ENCODE results near the gene IL17B. TPM values are rescaled to one million over a fixed set of nuclear protein-coding genes. Genes with fewer than 3 reads are reported as not detected.

IL17B gene
- total RNA-seq, 2 experiments from 2014 or later, result not detected

DNA sequence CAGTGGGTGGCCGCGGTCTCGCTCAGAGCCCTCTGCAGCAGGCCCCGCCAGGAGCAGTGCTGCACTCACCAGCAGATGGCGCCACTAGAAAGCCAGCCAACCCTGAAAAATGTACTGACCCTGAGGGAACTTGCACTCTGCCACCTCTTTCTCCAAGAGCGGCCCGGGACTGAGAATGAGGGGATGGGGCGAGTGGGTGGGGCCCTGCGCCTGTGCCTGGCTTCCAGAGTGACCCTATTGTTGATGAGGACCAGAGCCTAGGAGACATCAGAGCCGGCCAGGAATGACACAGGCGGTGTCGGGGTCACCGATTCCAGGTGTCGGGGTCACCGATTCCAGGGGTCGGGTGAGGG lies 2.9 kb upstream of the IL17B start:
- ChIA-PET POLR2A (no interaction called here), CTCF (interaction anchor here (0.6 to 2.8 kb wide), 20 partner anchors 10 to 189 kb away, joined by 3 to 13 read pairs (median 3); partner anchors contain the start of gene PCYOX1L)

DNA sequence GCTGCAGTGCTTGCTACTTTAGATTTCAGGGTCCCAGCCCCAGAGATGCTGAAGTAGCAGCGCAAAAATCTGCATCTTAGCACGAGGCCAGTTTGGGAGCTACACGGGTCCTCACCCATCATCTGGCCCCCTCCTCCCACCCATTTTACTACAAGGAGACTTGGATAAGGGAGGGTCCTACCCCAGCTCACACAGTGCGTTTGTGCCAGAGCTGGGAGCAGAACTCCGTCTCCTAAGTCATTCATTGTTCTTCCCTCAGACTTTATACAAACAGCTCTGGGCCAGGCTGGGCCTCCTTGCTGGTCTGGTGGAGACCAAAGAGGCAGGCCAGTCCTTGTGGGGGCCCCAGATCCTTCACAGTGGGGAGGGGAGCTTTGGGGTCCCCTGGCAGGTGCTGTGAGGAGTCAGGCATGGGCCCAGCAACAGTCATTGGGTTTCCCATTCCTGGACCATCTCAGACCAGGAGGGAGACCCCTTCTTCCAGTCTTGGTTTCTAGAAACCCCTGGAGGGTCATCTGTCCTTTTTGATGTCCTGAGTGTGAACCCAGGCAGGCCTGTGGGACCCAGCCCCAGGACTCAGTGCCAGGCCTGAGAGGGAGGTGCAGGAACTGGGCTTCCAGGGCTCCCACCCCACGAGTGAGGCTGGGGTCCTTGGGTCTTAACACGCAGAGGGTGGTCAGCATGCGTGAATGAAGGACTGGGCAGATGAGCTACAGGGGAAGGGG lies 2.3 kb upstream of the IL17B start:
- ChIA-PET POLR2A (no interaction called here), CTCF (interaction anchor here (0.5 to 2.8 kb wide), 19 partner anchors 11 to 190 kb away, joined by 3 to 13 read pairs (median 3); partner anchors contain the start of gene PCYOX1L)

DNA sequence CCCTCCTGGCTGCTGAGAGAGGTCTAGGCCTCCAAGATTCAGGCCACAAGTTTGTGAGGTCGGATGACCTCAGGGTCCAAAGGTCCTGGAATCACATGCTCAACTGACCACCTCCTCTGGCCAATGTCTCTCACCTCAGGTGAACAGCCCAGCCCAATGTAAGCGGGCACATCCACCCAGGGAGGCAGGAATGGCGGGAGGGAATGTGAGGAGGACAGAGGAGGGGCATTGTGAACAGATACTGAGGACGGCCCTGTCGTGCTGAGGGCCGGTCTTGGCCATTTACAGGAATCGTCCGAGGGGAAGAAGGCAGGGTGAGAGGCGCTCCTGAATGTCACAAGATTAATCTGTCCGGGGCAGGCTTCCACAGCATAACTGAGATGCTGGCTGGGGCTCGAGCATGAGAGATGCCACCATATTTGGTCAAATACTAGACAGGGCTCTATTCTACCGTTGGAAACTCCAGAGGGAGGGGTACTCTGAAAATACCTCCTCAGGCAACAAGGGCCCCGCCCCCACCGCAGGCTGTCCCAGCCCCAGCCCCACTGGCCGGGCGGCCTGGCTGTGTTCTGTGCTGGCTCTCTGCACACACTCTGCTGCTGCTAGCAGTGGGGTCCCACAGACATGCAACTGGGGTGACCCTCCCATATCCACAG lies 1.5 kb upstream of the IL17B start:
- ChIA-PET POLR2A (no interaction called here), CTCF (interaction anchor here (0.5 to 2.8 kb wide), 11 partner anchors 9 to 238 kb away, joined by 3 to 13 read pairs (median 3); no protein-coding TSS in a partner anchor)

DNA sequence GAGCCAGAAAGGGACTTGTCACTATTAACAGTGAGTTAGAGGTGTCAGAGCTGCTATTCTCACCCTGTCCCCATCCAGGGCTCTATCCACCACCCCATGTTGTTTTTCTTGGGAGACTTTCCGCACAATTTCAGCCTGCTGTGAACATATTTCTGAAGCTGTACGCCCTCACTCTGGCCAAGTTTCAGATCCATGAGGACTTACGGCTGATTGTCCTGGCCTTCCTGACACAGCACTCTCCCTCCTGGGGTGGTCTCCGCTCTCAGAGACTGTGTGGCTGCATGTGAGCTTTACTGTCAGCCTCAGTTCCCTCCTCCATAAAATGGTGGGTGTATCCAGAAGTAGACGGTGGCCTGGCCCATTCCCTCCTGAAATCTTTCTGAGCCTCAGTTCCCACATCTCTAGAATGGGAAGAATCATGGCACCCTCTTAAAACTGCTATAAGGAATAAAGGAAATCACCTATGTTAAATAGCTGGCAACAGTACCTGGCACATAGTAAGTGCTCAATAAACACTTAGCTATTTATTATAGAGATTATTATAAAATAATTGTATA lies 804 bp upstream of the IL17B start:
- CTCF ChIA-PET, result interaction anchor here (0.8 to 1.7 kb wide), 5 partner anchors 8 to 239 kb away, joined by 3 to 5 read pairs (median 3); no protein-coding TSS in a partner anchor
- POLR2A ChIA-PET, result no interaction called here

DNA sequence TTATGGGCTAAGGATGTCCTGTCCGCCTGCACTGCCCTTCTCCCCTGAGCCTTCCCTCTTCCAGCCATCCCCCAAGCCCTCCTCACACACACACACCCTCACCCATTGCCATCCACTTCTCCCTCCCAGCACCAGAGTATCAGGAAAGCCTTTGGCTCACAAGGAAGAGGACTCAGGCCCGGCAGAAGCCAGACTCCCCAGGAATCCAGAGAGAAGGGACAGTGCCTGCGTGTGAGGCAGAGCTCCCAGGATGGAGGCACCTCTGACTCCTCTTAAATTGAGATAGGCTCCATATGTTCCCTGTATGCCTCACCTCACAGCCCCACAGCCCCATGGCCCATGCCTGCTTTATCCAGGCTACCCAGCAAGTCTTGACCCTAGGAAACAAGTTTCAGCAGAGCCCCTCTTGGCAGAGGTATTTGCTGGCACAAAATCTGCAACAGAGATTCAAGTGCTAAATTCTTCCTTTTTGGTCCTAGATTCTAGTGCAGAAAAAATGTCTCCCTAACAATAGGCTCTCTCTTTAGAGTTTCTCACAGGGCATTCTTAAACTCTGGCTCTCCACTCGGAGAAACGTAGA lies 761 bp downstream of the IL17B start:
- ChIA-PET POLR2A (no interaction called here), CTCF (no interaction called here)

DNA sequence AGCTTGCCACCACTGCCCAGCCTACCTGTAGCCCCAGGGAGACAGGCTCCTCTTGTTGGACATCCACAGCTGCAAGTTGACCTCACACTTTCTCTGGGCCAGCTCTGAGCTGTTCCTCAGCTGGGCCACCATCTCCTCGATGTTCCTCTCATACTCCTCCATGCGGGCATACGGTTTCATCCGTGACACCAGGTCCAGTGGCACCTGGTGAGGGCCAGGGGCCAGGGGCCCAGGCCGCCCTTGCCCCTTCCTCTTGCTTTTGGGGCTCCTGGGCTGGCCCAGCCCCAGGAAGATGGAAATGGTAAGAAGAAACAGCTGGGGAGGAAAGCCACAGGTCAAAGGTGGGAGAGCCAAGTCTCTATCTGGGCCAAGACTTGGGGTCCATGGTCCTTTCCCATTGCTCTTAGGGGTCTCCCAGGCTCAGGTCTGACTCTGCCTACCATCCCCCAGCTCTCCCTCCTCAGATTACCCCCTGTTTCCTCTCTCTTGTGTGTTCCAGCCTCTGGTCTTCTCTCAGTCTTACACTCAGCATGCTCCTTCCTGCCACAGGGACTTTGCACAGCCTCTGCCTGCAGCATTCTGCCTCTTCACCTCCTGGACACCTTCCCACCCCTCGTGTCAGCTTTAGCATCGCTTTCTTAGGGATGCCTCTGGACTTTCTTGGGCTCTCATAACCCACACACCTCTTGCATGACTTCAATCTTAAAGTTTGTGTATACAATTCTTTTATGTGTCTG lies 2.2 kb downstream of the IL17B start:
- ChIA-PET POLR2A (no interaction called here), CTCF (no interaction called here)

DNA sequence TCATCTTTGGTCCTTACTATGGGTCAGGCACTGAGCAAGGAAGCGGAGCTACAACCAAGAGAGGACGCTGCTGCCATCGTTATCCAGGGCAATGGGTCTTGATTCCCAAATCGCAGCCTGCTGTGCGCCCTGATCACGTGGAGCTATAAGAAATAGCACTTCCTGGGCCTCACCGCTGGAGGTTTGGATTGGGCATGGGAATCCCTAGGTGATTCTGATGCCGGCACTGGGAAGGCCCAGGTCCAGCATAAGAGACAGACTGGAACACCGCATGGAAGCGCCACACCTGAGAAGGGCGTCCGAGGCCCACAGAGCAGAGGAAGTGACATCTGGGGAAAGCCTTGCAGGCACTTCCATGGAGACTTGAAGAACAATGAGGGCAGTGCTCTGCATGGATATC lies 3.0 kb downstream of the IL17B start:
- POLR2A ChIA-PET, result no interaction called here
- CTCF ChIA-PET, result no interaction called here

DNA sequence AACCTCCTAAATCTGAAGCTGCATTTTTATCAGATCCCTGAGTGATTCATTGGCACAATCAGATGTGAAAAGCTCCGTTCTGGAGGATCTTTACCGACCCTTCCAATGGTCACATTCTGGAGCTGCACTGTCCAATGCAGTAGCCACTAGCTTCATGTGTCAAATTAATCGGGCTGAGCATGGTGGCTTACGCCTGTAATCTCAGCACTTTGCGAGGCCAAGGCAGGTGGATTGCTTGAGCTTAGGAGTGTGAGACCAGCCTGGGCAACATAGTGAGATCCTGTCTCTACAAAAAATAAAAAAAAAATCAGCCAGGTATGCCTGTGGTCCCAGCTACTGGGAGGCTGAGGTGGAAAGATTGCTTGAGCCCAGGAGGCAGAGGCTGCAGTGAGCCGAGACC lies 3.7 kb downstream of the IL17B start:
- ChIA-PET POLR2A (no interaction called here), CTCF (no interaction called here)

DNA sequence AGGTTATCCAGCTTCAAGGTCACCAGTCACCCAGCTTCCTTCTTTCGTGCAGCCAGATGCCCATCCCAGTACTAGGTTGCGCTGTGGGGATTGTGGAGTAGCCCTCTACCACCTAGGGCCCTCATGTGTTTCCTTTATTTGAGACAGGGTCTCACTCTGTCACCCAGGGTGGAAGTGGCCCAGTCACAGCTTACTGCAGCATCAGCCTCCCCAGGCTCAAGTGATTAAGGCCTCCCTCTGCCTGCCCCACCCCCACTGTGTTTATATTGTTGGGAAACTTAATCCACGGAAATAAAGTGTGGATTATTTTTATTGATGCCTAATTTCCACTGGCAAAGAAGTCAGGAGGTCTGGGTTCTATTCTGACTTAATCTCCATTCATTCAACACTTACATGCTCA lies 4.3 kb downstream of the IL17B start:
- CTCF ChIA-PET, result no interaction called here

DNA sequence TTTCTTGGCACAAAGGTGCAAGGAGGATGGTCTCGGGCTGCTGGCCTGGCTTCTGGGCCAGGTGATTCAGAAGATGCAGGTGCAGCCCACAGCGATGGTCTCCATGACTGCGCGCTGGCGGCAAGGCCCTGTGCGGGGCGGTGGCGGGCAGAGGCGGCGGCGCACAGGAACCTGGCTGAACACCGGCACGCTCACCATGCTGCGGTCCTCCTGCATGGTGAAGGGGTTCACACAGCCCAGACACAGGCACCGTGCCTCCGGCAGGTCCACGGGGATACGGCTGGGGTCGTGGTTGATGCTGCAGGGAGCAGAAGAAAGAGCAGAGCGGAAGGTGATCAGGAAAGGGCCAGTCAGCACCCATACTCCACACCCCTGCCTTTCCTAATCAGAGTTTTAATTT lies 4.8 kb downstream of the IL17B start:
- POLR2A ChIA-PET, result interaction anchor here (0.6 kb wide), 1 partner anchor 1592 kb away, joined by 3 read pairs; the partner anchor contains the start of gene JAKMIP2

More for the DNA sequence above, 4.3 kb downstream of the IL17B start:
- POLR2A ChIA-PET, result no interaction called here

DNA sequence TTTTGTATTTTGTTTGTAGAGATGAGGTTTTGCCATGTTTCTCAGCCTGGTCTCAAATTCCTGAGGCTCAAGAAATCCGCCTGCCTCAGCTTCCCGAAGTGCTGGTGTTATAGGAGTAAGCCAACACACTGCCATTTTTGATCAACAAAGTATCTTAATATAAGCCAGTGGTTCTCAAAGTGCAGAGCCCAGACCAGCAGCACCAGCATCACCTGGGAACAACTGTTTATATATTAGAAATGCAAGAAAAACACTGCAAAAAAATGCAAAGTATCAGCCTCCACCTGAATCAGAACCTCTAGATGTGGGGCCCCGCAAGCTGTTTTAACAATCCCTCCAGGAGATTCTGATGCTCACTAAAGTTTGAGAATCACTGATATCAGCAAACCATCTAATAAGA lies 6.2 kb downstream of the IL17B start:
- POLR2A ChIA-PET, result no interaction called here
- CTCF ChIA-PET, result interaction anchor here (0.6 to 3.7 kb wide), 4 partner anchors 13 to 56 kb away, joined by 3 to 18 read pairs (median 6); no protein-coding TSS in a partner anchor

More for the DNA sequence above, 4.8 kb downstream of the IL17B start:
- CTCF ChIA-PET, result no interaction called here

DNA sequence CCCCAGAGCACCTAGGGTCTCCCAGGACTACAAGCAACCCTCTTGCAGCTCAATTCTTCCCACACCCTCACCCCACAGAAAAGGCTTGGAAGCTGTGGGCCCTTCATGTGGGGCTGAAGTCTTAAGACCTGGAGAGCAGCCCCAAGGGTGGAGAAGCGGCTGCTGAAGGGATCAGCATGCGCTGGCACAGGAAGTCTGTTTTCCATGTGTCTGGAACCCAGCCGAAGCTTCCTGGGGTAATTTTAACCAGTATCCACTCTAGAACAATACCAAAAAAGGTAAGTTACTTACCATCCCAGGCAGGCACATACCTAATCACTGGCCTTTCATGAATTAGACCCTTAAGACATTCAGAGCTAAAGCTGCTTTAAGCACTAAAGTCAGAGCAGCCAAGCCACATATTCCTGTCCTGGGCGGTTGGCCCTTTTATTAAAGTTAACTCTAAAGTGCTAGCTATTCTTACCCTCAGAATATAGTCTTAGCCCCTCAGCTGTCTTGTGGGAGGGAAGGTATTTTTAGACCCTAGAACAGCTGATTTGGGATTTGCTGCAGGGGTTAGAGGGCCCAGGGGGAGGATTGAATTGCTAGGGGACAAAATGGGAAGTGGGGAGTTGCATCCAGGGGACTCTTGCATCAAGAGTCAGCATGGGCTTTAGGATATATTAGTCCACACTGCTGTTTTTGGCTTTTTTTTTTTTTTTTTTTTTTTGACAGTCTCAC lies 6.9 kb downstream of the IL17B start:
- CTCF ChIA-PET, result interaction anchor here (0.6 to 3.7 kb wide), 15 partner anchors 8 to 193 kb away, joined by 3 to 18 read pairs (median 4); partner anchors contain the start of genes IL17B and PCYOX1L
- POLR2A ChIA-PET, result interaction anchor here (0.6 kb wide), 1 partner anchor 73 kb away, joined by 3 read pairs; no protein-coding TSS in a partner anchor

DNA sequence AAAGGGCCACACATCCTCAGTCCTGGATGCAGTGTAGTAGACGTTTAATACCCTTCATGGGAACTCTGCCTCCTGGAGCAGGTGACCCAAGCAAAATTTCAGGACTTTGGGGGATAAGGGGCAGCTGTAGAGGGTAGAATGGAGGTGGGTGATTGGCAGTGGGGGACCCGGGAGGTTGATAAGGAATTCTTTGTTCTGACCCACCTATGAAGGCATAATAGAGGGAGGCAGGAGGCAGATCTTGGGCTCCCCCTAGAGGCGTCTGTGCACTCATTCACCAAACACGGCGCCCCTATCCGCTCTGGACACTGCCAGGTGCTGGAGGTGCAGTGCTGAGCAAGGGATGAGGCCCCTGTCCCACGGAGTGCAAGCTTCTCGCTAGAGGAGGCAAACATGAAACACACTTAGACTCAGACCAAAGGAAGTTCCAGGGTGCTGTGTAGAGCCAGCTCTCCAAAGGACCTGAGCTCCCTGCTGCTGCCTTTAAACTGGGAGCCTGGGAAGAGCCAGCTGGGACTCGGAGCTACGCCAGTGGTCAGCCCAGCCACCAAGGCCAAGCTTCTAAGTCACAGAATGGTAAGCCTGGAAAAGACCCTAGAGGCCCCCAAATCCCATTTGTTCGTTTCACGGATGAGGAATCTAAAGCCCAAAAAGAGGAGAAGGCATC lies 7.7 kb downstream of the IL17B start:
- CTCF ChIA-PET, result interaction anchor here (0.9 to 3.7 kb wide), 12 partner anchors 8 to 194 kb away, joined by 3 to 18 read pairs (median 6); partner anchors contain the start of genes IL17B and PCYOX1L
- POLR2A ChIA-PET, result interaction anchor here (0.6 kb wide), 1 partner anchor 74 kb away, joined by 3 read pairs; no protein-coding TSS in a partner anchor

DNA sequence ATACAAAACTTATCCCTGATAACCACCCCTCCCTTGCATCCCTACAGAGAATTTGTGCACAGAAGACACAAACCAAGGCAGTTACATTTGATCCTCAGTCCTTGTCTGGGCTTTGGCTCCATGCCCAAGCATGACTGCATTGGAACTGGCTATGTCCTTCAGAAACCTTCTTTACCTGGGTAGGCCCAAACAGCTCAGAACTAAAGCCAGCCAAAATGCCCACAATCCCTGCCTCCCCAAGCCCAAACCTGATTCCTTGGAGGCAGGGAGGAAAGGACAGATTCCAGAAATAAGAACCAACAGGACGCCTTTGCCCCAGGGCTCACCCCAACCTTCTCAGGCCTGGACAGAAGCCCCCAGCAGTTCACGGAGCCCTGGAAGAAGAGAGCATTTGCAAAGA lies 8.2 kb downstream of the IL17B start:
- POLR2A ChIA-PET, result no interaction called here

DNA sequence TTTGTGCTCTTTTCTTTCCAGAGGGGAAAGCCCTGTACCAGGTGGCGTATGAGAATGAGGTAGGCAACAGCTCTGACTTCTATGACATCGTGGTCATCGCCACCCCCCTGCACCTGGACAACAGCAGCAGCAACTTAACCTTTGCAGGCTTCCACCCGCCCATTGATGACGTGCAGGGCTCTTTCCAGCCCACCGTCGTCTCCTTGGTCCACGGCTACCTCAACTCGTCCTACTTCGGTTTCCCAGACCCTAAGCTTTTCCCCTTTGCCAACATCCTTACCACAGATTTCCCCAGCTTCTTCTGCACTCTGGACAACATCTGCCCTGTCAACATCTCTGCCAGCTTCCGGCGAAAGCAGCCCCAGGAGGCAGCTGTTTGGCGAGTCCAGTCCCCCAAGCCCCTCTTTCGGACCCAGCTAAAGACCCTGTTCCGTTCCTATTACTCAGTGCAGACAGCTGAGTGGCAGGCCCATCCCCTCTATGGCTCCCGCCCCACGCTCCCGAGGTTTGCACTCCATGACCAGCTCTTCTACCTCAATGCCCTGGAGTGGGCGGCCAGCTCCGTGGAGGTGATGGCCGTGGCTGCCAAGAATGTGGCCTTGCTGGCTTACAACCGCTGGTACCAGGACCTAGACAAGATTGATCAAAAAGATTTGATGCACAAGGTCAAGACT lies 11.0 kb downstream of the IL17B start:
- CTCF ChIA-PET, result interaction anchor here (0.6 to 4.6 kb wide), 9 partner anchors 10 to 204 kb away, joined by 3 to 30 read pairs (median 5); partner anchors contain the start of gene PCYOX1L
- POLR2A ChIA-PET, result interaction anchor here (2.5 kb wide), 1 partner anchor 10 kb away, joined by 6 read pairs; no protein-coding TSS in a partner anchor

More for the DNA sequence above, 8.2 kb downstream of the IL17B start:
- CTCF ChIA-PET, result interaction anchor here (1.2 to 3.7 kb wide), 9 partner anchors 11 to 92 kb away, joined by 3 to 18 read pairs (median 6); partner anchors contain the start of gene PCYOX1L

DNA sequence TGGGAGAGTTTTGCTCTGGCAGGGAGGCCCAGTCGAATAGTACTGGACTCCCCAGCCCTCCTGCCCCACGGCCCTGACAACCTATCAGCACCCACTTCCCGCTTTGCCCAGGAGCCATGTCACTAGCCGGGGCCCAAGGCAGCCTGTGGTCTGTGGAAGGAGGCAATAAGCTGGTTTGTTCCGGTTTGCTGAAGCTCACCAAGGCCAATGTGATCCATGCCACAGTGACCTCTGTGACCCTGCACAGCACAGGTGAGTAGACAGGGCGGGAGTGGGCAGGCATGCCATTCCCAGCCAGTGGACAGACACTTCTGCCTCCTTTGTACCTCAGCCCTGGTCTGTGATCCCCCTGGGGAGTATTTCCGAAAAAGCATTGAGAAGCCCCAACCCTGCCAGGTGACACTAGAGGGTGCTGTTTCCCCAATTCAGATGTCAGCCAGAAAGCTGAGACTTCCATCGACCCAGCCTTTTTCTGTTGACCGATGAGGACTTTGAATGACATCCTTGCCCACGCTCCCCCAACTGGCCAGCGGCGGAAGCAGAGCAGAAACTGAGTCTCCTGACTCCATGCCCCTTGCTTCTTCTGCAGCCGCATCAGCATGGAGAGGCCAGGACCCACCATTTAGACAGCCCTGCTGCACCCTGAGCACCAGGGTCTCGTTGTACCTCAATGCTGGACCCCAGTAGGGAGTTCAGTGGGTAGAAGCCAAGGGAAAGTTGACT lies 11.7 kb downstream of the IL17B start:
- ChIA-PET CTCF (interaction anchor here (1.1 to 4.6 kb wide), 9 partner anchors 10 to 78 kb away, joined by 3 to 30 read pairs (median 3); partner anchors contain the start of gene PCYOX1L), POLR2A (interaction anchor here (2.5 kb wide), 1 partner anchor 9 kb away, joined by 6 read pairs; no protein-coding TSS in a partner anchor)

All from activated CD8-positive, alpha-beta memory T cell treated with anti-CD3 and anti-CD28 coated beads for 36 hours (primary cell).